ENCODE data around the gene TUT4.

TUT4 gene

DNA sequence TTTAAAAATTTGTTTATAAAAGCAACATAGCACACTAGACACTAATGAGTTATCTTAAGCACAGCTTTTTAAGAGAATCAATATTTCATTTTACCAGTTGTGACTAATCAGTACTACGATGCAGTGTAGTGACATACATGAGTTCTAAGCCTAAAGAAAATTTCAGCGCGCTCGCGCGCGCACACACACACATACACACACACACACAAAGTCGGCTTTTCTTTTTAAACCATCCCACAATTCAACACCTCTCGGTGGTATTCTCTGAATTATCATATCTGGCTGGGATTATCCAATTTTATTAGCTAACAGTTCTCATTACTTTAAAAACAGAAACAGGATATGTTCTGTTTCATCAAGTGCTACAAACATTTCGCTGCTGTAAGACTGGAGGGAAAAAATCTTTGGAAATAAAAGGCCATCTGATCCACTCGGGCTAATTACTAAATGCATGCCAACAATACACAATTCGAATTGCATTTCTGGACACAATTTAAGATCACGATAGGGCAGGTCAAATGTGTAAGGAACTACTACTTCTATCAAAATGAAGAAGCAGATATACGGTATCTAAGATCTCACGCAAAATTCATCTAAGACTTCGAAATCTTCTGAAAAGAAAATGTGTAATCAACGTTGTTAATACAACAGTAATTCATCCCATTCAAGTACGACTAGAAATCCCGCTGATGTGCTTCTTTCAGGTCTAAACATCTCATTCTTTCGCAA is 1.2 kb downstream of the TUT4 start:
- no peak for TF ChIP-seq FOXP2 (optimal IDR thresholded peaks at IDR 0.05; ENCODE audit: borderline replicate concordance, extremely low read depth, extremely low read length, insufficient read depth)
- TF ChIP-seq TAF1 (IDR thresholded peaks at IDR 0.05; ENCODE audit: borderline replicate concordance, insufficient read depth, low read length): no peak
- TF ChIP-seq SIN3A (IDR thresholded peaks at IDR 0.05; ENCODE audit: borderline replicate concordance, insufficient read depth, low read length): no peak
- TF ChIP-seq, protein P1, sequence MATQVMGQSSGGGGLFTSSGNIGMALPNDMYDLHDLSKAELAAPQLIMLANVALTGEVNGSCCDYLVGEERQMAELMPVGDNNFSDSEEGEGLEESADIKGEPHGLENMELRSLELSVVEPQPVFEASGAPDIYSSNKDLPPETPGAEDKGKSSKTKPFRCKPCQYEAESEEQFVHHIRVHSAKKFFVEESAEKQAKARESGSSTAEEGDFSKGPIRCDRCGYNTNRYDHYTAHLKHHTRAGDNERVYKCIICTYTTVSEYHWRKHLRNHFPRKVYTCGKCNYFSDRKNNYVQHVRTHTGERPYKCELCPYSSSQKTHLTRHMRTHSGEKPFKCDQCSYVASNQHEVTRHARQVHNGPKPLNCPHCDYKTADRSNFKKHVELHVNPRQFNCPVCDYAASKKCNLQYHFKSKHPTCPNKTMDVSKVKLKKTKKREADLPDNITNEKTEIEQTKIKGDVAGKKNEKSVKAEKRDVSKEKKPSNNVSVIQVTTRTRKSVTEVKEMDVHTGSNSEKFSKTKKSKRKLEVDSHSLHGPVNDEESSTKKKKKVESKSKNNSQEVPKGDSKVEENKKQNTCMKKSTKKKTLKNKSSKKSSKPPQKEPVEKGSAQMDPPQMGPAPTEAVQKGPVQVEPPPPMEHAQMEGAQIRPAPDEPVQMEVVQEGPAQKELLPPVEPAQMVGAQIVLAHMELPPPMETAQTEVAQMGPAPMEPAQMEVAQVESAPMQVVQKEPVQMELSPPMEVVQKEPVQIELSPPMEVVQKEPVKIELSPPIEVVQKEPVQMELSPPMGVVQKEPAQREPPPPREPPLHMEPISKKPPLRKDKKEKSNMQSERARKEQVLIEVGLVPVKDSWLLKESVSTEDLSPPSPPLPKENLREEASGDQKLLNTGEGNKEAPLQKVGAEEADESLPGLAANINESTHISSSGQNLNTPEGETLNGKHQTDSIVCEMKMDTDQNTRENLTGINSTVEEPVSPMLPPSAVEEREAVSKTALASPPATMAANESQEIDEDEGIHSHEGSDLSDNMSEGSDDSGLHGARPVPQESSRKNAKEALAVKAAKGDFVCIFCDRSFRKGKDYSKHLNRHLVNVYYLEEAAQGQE (IDR thresholded peaks at IDR 0.05; ENCODE audit: insufficient read depth in 1 of 2, low read depth in 2 of 2, low read length in 2 of 2): no peak
- no peak for TF ChIP-seq POLR2AphosphoS5 (IDR thresholded peaks at IDR 0.05; ENCODE audit: low read depth, low read length)

DNA sequence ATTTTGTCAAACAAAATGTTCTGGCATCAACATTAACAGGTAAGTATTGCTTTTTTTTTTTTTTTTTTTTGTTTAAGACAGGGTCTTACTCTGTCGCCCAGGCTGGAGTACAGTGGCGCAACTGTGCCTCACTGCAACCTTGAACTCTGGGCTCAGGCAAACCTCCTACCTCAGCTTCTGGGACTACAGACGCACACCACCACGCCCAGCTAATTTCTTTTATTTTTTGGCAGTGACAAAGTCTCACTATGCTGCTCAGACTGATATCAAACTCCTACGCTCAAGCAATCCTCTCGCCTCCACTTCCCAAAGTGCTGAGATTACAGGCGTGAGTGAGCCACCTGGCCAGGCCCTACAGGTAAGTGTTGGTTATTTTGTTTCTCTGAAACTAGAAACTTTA is 2.4 kb downstream of the TUT4 start:
- no peak for TF ChIP-seq FOXP2 (optimal IDR thresholded peaks at IDR 0.05; ENCODE audit: borderline replicate concordance, extremely low read depth, extremely low read length, insufficient read depth)
- TF ChIP-seq SIN3A (IDR thresholded peaks at IDR 0.05; ENCODE audit: borderline replicate concordance, insufficient read depth, low read length): no peak
- TF ChIP-seq POLR2AphosphoS5 (IDR thresholded peaks at IDR 0.05; ENCODE audit: low read depth, low read length): no peak
- TF ChIP-seq, protein P1 (IDR thresholded peaks at IDR 0.05; ENCODE audit: insufficient read depth in 1 of 2, low read depth in 2 of 2, low read length in 2 of 2): no peak

DNA sequence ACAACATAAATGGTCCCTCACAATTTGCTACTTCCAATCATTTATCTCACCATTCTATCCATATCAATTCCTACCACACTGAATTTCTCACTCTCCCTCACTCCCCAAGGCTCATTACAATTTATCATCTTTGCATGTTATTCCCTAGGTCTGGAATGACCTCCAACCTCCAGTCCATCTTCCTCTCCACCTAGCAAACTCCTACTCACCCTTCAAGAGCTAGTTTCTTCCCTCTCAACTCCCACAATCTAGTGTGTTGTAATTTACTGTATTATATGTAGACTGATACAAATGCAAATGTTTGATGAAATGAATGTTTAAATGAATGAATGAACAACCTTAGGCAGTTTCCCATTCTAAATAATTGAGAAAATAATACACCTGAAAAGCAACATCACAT is 3.6 kb downstream of the TUT4 start:
- TF ChIP-seq SIN3A (IDR thresholded peaks at IDR 0.05; ENCODE audit: borderline replicate concordance, insufficient read depth, low read length): no peak
- TF ChIP-seq, protein P1 (IDR thresholded peaks at IDR 0.05; ENCODE audit: insufficient read depth in 1 of 2, low read depth in 2 of 2, low read length in 2 of 2): no peak
- no peak for TF ChIP-seq TAF1 (IDR thresholded peaks at IDR 0.05; ENCODE audit: borderline replicate concordance, insufficient read depth, low read length)
- TF ChIP-seq POLR2AphosphoS5 (IDR thresholded peaks at IDR 0.05; ENCODE audit: low read depth, low read length): no peak
- no peak for TF ChIP-seq FOXP2 (optimal IDR thresholded peaks at IDR 0.05; ENCODE audit: borderline replicate concordance, extremely low read depth, extremely low read length, insufficient read depth)

DNA sequence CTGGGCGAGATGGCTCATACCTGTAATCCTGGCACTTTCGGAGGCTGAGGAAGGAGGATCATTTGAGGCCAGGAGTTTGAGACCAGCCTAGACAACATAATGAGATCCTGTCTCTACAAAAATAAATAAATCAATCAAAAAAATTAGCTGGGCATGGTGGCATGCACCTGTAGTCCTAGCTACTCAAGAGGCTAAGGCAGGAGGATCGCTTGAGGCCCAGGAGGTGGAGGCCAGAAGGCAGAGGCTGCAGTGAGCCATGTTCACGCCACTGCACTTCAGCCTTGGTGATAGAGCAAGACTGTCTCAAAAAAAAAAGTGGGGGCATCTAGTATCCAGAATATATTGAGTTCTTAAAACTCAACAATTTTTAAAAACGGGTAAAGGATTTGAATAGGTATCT is 6.0 kb downstream of the TUT4 start:
- TF ChIP-seq, protein P1 (IDR thresholded peaks at IDR 0.05; ENCODE audit: insufficient read depth in 1 of 2, low read depth in 2 of 2, low read length in 2 of 2): no peak
- TF ChIP-seq FOXP2 (optimal IDR thresholded peaks at IDR 0.05; ENCODE audit: borderline replicate concordance, extremely low read depth, extremely low read length, insufficient read depth): no peak
- TF ChIP-seq POLR2AphosphoS5 (IDR thresholded peaks at IDR 0.05; ENCODE audit: low read depth, low read length): no peak
- TF ChIP-seq SIN3A (IDR thresholded peaks at IDR 0.05; ENCODE audit: borderline replicate concordance, insufficient read depth, low read length): no peak
- TF ChIP-seq TAF1 (IDR thresholded peaks at IDR 0.05; ENCODE audit: borderline replicate concordance, insufficient read depth, low read length): no peak

All from PFSK-1 (cell line).